GM12878 (cell line): ENCODE measurements around the gene TSC22D4. TPM values are rescaled to one million over a fixed set of nuclear protein-coding genes. Genes with fewer than 3 reads are reported as not detected.

ENCODE experiments used
- ATAC-seq: fragments of 200-7000 bp; cut with Tn5 transposase; 3 replicates; pipeline ENCODE4 v1.9.1; 2020; ENCODE audit warnings: mild to moderate bottlenecking, moderate library complexity
- BruUV-seq: library from RNA; stranded (reverse); fragments of 400-500 nt; replicated peaks from 2 replicates; lab custom pipeline; 2021; lab: Mats Ljungman, UMichigan
- CTCF ChIA-PET: fragments of 300-600 bp; sonication (Branson Sonifier 250); formaldehyde crosslinking; extraction: SDS; loops from one replicate; lab custom pipeline; 2021; ENCODE audit warnings: inconsistent platforms; lab: Yijun Ruan, JAX
- POLR2A ChIA-PET: fragments of 350-600 bp; formaldehyde crosslinking; extraction: SDS; loops from one replicate; lab custom pipeline; 2021; ENCODE audit warnings: inconsistent platforms; lab: Charles Lee
- RAD21 ChIA-PET: fragments of 300-600 bp; sonication (Branson Sonifier 250); formaldehyde crosslinking; loops from one replicate; lab custom pipeline; 2023; ENCODE audit warnings: antibody characterized with exemption; ENCODE audit not compliant: unreplicated experiment; lab: Charles Lee
- SMC1A ChIA-PET: fragments of 300-600 bp; sonication (Branson Sonifier 250); formaldehyde crosslinking; loops from one replicate; lab custom pipeline; 2023; ENCODE audit not compliant: unreplicated experiment, uncharacterized antibody; lab: Charles Lee
- DNase-seq: peaks from one replicate; pipeline ENCODE4 v3.0.0-alpha.2; 2011; ENCODE audit warnings: low read depth, low spot score
- FAIRE-seq: peaks from 3 replicates; lab custom pipeline; 2011; peaks lifted over from hg19 to GRCh38; lab: Jason Lieb, UNC
- H2AFZ ChIP-seq: 2 replicates; pipeline ENCODE4 v1.6.0; 2011; ENCODE audit warnings: low read depth, low read length, control low read depth; ENCODE audit not compliant: control insufficient read depth
- H3K27ac ChIP-seq: 2 replicates; pipeline ENCODE4 v1.5.1; 2011; ENCODE audit warnings: control low read depth; ENCODE audit not compliant: control insufficient read depth, insufficient read depth
- H3K27me3 ChIP-seq, 2 experiments: replicated peaks in 1 of 2; 2 replicates each; pipeline versions ENCODE4 v1.6.0 to v1.6.1; 2011; ENCODE audit warnings: low read length in 1 of 2; ENCODE audit not compliant: control insufficient read depth in 2 of 2, insufficient read depth in 2 of 2
- H3K36me3 ChIP-seq, 2 experiments: 2 replicates each; pipeline ENCODE4 v1.5.1; 2011; ENCODE audit warnings: low read length in 1 of 2; ENCODE audit not compliant: control insufficient read depth in 2 of 2, insufficient read depth in 2 of 2
- H3K4me1 ChIP-seq: 2 replicates; pipeline ENCODE4 v1.6.1; 2011; ENCODE audit warnings: mild to moderate bottlenecking, low read length, moderate library complexity, mixed read lengths; ENCODE audit not compliant: control insufficient read depth, insufficient read depth
- H3K4me2 ChIP-seq: 2 replicates; pipeline ENCODE4 v1.6.0; 2011; ENCODE audit warnings: control low read depth; ENCODE audit not compliant: control insufficient read depth, insufficient read depth
- H3K4me3 ChIP-seq: fragments of 200-600 bp; sonication (generic); 2 replicates; pipeline ENCODE4 v1.5.1; 2016
- H3K79me2 ChIP-seq: 2 replicates; pipeline ENCODE4 v1.6.0; 2011; ENCODE audit warnings: low read length; ENCODE audit not compliant: control insufficient read depth, insufficient read depth
- H3K9ac ChIP-seq: 2 replicates; pipeline ENCODE4 v1.8.0; 2011; ENCODE audit warnings: low read length, control low read depth, mixed read lengths; ENCODE audit not compliant: control insufficient read depth, insufficient read depth
- H3K9me3 ChIP-seq: replicated peaks from 3 replicates; pipeline ENCODE4 v1.5.1; 2011; ENCODE audit warnings: mild to moderate bottlenecking, low read length; ENCODE audit not compliant: control insufficient read depth, insufficient read depth
- H4K20me1 ChIP-seq: 2 replicates; pipeline ENCODE4 v1.6.0; 2011; ENCODE audit not compliant: control insufficient read depth, insufficient read depth
- CEBPZ ChIP-seq: fragments of 150-350 bp; IDR thresholded peaks from 2 replicates; pipeline ENCODE4 v1.6.1; 2016; ENCODE audit warnings: low read depth, low read length
- FOXK2 ChIP-seq: fragments of 450-650 bp; IDR thresholded peaks from 2 replicates; pipeline ENCODE4 v1.6.1; 2017; ENCODE audit warnings: mild to moderate bottlenecking, moderate library complexity
- FOXM1 ChIP-seq: IDR thresholded peaks from 2 replicates; pipeline ENCODE4 v1.6.1; 2012; ENCODE audit warnings: low read depth, mild to moderate bottlenecking, inconsistent platforms, low read length, moderate library complexity
- MXI1 ChIP-seq: fragments of 150-350 bp; IDR thresholded peaks from 2 replicates; pipeline ENCODE4 v1.6.1; 2011; ENCODE audit warnings: low read depth, mild to moderate bottlenecking, inconsistent platforms, low read length, improper control_type of control experiment
- NR2C1 ChIP-seq: fragments of 450-650 bp; IDR thresholded peaks from 2 replicates; pipeline ENCODE4 v1.6.1; 2017; ENCODE audit warnings: antibody characterized with exemption, mild to moderate bottlenecking, moderate library complexity
- NRF1 ChIP-seq: conservative IDR thresholded peaks from 2 replicates; pipeline ENCODE4 v1.6.1; 2011; ENCODE audit warnings: mild to moderate bottlenecking, low read depth, low read length, improper control_type of control experiment
- PML ChIP-seq: IDR thresholded peaks from 2 replicates; pipeline ENCODE4 v1.6.1; 2012; ENCODE audit warnings: low read length, inconsistent platforms
- SUZ12 ChIP-seq: fragments of 200-600 bp; sonication (generic); IDR thresholded peaks from one replicate; pipeline ENCODE4 v1.6.1; 2018; ENCODE audit warnings: antibody characterized with exemption, mild to moderate bottlenecking; ENCODE audit not compliant: unreplicated experiment
- WGBS: methylation state at CpG from one replicate; pipeline ENCODE4 v1.1.6; 2016; ENCODE audit warnings: low lambda C conversion rate; ENCODE audit not compliant: insufficient replicate concordance, insufficient coverage; ENCODE audit errors: missing lambda C conversion rate; 5-methylcytosine and 5-hydroxymethylcytosine counted together
- in situ Hi-C: fragments of 300-500 bp; cut with MboI; formaldehyde crosslinking; loops from 9 replicates; pipeline ENCODE4 v1.14.3; 2018; ENCODE audit warnings: mixed read lengths
- intact Hi-C: fragments of 100-400 bp; cut with micrococcal nuclease; formaldehyde crosslinking; loops from one replicate; pipeline ENCODE4 v1.14.2; 2022; ENCODE audit not compliant: unreplicated experiment
- polyA plus RNA-seq, 11 experiments: library from polyadenylated mRNA; depleted of rRNA in 4 of 11; unstranded in 6 of 11; stranded (reverse) in 5 of 11; fragments of >200 nt; fragmentation: Nextera tagmentation in 4 of 11; fragmentation: Illumina TruSeq in 1 of 11; extraction: Ambion mirVana in 4 of 11; extraction: Trizol in 1 of 11; gene quantifications; 1 replicate in 1 of 11; 2 replicates in 10 of 11; pipeline versions ENCODE4 v1.2.1 to v1.2.3, GENCODE V29; 2011 to 2016; ENCODE audit warnings: inconsistent platforms in 2 of 11, missing spikeins in 2 of 11, low read depth in 1 of 11
- total RNA-seq, 4 experiments: library from RNA; depleted of rRNA in 3 of 4; stranded (reverse); fragments of >200 nt in 3 of 4; fragmentation: Illumina TruSeq in 1 of 4; extraction: Trizol in 1 of 4; gene quantifications; 2 replicates each; pipeline versions ENCODE4 v1.2.1 to v1.2.3, GENCODE V29; 2013 to 2021
- TF ChIP-seq, protein P1 (sequence below): IDR thresholded peaks from 2 replicates; pipeline ENCODE4 v1.6.1; 2012; ENCODE audit warnings: low read depth, low read length, improper control_type of control experiment

Gene TSC22D4
- total and polyA plus RNA-seq, 10 of the 15 experiments (the other 5 are each of a cell fraction or from before 2014, with no cell fraction given), result 0.50 to 65.7 (median 24.4) TPM

DNA sequence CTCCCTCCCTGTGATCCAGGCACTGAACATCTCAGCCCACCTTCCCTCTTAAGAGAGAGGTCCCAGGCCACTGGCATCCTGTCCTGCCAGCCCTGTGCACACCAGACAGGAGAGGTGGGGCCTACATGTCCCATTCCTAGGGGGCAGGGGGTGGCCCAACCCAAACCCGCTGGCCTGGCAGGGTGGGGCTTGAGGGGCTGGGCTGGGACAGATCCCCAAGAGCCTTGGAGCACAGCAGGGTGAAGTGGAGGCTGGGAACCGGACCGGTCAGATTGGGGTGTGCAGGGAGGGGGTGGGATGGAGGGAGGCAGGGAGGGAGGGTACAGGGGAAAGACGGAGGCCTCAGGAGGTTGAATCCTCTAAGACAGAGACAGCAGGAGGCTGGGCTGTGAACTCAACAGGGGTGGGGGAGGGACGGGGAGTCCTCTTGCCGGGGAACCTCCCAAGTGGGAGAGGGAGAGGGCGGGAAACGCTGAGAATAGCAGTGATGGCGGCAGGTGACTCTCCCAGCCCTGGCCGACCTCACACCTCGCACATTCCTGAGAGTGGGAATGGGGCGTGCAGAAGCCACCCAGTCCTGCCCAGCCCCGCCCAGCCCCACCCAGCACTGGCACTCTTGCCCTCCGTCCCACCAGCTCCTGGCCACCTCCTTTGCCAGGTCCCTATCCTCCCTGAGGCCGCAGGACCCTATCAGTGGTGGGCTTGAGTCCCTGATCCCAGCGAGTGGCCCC, 6.7 kb downstream of the TSC22D4 start (continued):
- TF ChIP-seq CEBPZ, result no peak
- no peak for TF ChIP-seq SUZ12
- TF ChIP-seq NR2C1, result no peak
- no peak for TF ChIP-seq FOXM1
- TF ChIP-seq PML, result no peak

DNA sequence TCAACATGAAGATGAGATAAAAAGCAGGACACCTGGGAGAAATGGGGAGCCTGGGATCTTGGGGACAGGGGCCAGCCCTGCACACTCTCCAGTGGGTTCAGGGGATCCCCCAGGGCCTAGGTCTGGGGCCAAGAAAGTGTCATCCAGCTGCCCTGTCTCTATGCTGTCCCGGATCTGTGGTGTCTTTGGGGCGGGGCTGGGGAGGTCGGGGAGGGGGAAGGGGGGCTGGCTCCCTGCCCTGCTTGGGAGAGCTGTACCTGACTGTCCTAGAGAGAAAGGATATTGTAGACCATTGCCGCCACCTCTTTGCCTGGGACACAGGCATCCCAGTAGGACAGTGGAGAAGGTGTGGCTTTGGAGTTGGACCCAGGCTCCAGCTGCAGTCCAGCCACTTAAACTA, 8.0 kb downstream of the TSC22D4 start:
- Histone ChIP-seq H3K27ac (no peak overlapping the region), H3K27me3 (no peaks in the 10 kb centered on the region)
- RAD21 ChIA-PET, result interaction anchor here (2.2 kb wide), 1 partner anchor 11 kb away, joined by 9 read pairs; no protein-coding TSS in a partner anchor
- TF ChIP-seq, protein P1, sequence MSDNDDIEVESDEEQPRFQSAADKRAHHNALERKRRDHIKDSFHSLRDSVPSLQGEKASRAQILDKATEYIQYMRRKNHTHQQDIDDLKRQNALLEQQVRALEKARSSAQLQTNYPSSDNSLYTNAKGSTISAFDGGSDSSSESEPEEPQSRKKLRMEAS, result no peak
- TF ChIP-seq NRF1 (no peak), MXI1 (no peak), FOXK2 (no peak)
- TF ChIP-seq, all 136 proteins: peak for 0
- no TSS peak for BruUV-seq
- intact Hi-C loops, result loop anchor here (10.0 kb wide), 1 partner anchor 224 kb away; the partner anchor contains the start of gene GIGYF1
- Histone ChIP-seq H3K4me1 (peaks cover 24% of the 10 kb centered on the region), H3K9me3 (no peaks in the 10 kb centered on the region), H2AFZ (no peak overlapping the region), H3K9ac (no peak overlapping the region), H3K4me2 (no peak overlapping the region), H3K79me2 (peaks cover 27% of the 10 kb centered on the region), H3K36me3 (peaks cover 6 to 16% of the 10 kb centered on the region in 2 experiments; a peak in 3 of 4 replicates), H3K4me3 (no peak overlapping the region), H4K20me1 (peaks cover 4% of the 10 kb centered on the region; the same call in 1 of the 2 replicates)
- ATAC-seq (no peak), FAIRE-seq (no peak), DNase-seq (no peak)
- in situ Hi-C loops, result loop anchor here (5.0 to 25.0 kb wide), 4 partner anchors 86 to 384 kb away; partner anchors contain the start of genes GIGYF1 and SLC12A9
- SMC1A ChIA-PET, result interaction anchor here (0.9 to 2.9 kb wide), 3 partner anchors 8 to 96 kb away, joined by 3 to 24 read pairs (median 12); partner anchors contain the start of gene TSC22D4
- 100% methylated on average over 1 of the region's 4 CpGs for WGBS
- POLR2A ChIA-PET, result no interaction called here
- CTCF ChIA-PET, result interaction anchor here (0.6 to 3.5 kb wide), 8 partner anchors 8 to 220 kb away, joined by 3 to 50 read pairs (median 11); partner anchors contain the start of gene TSC22D4
